ENCODE data around the gene CTNNA2.
"Not testable (repeated sequence)": the region's sequence is repeated elsewhere in the genome, so short reads cannot be mapped to it uniquely, and the experiment has no call there.

Gene CTNNA2

DNA sequence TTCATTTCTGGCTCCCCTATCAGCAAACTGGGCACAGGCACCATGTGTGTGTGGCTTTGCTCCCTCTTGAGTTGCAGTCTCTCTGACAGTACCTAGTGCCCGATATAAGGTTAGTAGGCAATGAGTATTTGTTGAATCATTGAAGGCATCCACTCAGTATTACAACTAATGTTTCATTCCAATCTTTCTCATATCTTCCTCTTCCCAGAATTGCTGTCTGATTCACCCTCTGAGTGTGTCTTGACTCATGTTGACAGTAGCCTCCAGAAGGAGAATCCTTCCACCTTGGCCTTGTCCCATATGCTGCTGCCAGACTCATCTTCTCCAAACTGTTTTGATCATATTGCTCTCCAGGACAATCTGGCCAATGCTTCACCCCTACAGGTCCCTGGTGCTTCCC lies 589.2 kb downstream of the CTNNA2 start:
- DNase-seq = no peak

DNA sequence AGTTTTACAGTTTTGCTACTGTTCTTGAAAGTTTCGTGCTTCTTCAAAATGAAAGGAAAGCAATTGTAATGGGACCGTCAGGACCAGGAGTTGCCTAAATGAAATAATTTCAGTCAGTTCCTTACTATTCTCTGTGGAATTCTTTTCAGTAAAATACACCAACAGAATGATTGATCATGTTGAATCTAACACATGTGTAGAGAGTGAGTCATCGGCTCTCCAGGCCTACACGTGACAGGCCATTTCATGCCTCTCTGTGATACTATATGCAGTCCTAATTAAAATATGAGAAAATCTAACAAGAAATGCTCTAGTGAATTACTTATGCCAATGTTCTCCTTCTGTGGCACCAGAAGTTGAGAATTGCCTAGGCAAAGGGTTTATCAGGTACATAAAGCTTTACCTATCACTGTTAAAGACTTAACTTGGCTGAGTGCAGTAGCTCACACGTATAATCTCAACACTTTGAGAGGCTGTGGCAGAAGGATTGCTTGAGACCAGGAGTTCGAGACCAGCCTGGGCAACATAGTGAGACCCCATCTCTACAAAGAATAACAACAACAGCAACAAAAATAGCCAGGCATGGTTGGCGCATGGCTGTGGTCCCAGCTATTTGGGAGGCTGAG lies 592.3 kb downstream of the CTNNA2 start:
- no peak for DNase-seq

DNA sequence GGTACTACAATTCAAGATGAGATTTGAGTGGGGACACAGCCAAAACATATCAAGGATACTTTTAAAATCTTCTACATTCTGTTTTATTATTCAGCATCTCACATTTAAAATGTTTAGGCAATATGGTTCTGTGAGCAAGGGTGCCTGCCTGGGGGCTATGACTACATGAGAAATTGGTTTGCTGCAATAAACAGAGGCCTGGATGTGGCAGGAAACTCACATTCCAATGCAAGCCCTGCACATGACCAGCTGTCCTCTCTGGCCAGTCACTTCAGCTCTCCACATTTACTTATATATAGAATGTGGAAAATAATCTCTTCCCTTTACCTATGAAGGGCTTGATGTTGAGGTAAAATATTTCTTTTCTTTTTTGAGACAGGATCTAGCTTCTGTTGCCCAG lies 598.3 kb downstream of the CTNNA2 start:
- no peak for DNase-seq

DNA sequence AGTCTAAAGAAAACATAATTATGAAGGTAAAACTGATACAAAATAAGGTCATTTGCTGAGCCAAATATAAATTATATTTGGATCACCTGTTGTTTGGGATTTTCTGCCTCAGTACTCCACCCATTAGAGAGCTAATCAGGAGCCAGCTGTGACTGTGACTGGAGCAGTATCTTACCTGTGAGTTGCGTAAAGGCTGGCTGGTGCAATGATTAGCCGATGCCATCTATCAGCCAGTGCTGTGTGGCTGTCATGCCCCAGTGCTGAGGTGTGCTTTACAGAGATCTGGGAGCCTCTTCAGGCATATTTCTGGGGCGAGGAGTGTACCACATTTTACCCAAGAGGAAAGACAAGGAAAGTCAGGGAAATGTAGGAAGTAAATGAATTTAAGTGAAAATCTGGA lies 599.9 kb downstream of the CTNNA2 start:
- DNase-seq = no peak

DNA sequence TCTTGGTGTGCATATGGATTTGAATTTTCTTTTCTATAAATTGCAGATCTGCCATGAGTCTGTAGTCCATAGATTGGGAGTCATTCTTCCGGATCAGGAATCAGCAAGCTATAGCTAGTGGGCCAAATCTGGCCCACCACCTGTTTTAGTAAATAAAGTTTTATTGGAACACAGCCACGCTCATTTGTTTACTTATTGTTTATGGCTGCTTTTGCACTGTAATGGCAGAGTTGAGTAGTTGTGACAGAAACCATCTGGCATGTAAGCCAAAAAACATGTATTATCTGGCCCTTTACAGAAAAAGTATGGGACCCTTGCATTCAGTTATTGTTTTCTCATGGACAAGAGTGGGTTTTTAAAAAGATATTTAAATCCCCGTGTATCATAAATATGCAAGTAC lies 600.5 kb downstream of the CTNNA2 start:
- DNase-seq = no peak

DNA sequence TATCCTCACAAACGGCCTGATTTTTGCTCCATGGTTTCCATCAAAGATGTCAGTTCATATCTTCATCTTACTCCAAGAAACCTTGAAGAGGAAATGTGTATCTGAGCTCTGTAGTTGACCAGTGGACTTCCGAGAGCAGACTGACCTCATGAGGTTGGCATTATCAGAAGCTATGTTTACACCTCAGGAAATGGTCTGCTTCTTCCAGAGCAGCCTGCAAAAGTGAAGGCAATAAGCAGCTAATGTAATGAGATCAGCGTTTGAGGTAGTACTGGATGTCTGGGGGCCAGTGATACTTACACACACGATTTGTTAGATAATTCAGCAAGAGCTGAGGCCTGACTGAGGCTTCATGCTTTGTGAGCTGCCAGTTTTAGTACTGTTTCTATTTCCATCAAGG lies 602.0 kb downstream of the CTNNA2 start:
- DNase-seq = no peak

DNA sequence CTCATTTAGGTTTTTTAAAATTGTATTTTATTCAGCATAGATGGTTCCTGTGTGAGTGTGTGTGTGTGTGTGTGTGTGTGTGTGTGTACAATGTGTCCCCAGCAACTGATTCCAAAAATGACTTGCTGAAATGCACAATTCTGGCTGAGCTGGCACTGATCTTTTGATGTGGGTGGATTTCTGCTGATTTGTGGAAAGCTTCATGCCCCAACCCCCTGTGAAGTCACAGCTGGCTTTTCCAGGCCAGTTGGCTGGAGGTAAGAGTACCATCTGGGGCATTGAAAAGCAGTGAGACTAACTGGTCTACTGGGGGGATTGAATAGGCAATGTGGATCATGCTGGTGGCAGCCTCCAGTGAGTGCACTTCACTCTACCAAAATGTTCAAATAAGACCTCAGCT lies 604.5 kb downstream of the CTNNA2 start:
- DNase-seq = no peak

DNA sequence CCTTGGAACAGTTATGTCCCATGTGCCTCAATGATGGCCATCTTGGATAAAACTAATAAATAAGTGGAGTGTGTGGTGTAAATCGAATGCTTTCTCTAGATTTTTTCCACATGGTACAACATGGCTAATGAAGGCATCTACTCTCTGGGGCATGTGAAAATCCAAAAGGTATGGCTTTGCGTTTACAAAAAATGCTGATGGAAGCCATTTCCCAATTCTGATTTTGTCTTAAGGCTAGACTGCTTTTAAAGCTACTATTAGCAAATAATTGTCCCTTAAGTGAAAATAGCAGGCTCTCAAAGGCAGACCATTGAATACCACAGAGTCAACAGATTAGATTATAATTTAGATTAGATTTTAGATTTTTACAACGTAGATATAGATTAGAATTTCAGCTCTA lies 608.0 kb downstream of the CTNNA2 start:
- DNase-seq = no peak

DNA sequence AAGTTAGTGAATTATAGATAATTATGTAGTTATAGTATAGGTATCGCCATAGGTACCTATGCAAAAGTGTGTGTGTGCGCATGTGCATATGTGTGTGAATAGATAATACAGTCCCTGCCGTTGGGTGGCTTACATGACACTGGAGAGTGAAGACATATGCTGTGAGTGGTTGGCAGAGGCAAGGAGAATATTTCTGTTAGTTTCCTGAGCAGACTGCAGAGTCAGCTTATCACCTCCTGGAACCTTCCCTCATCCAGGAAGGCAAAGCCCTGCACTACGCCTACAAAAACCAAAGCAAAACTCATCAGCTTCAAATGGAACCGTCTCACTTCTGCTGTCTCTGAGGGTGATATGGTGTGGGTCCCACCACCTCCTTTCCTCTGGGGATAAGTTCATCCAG lies 609.8 kb downstream of the CTNNA2 start:
- DNase-seq = no peak

DNA sequence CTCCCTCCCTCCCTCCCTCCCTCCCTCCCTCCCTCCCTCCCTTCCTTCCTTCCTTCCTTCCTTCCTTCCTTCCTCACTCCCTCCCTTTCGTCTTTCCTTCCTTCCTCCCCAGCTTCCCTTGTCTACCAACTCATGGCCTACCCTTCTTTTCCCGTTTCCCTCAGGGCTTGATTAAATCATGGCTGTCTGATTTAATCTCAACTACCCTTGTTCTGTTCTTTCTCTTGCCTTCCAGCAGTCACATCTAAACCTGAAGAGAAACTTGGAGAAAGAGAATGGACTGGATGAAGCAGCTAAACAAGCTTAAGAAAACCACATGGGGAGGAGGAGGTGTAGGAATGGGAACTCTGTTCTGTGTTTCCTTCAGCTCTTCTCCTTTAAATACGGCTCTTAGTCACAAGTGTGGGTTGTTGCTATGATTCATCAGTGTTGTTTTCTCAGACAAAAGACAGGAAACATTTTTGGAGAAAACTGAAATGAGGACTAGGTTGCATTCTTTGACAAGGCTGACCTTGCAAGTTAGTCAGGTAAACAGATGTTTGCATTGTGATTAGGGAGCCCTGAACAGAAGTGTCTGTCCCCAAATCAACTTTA lies 613.8 kb downstream of the CTNNA2 start:
- no peak for DNase-seq

DNA sequence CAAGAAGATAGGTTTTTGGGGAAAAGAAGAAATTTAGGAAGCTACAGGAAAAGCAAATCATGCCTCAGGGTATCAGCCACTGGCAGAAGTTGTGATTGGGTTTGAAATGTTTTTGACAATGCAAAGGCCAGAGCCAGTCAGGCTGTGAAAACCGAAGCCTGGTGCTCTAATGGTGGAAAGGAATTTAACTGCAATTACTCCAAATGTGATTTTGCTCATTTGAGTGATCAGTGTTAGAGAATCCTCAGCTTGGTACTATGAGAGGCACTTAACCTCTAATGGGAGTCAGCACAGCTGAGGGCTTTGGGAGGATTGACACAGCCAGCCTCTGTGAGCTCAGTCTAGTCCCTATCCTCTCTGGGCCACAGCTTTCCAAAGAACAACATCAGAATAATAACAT lies 615.2 kb downstream of the CTNNA2 start:
- DNase-seq = no peak

DNA sequence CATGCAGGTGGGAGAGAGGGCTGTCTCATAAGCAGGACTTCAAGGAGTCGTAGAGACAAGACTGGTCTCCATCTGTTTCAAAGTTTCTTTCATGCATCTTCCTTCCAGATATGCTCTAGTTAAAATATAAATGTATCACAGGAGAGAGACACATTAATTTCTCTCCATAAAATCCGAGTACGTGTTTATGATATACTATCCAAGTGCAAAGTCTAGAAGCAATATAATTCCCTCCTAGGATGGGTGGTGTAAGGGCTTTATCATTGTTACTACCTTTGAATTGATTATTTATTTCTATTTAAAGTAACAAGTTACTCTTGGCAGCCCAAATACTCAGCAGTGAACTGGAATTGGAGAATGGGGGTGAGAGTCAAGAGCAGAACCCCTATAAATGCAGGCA lies 619.4 kb downstream of the CTNNA2 start:
- DNase-seq = no peak

DNA sequence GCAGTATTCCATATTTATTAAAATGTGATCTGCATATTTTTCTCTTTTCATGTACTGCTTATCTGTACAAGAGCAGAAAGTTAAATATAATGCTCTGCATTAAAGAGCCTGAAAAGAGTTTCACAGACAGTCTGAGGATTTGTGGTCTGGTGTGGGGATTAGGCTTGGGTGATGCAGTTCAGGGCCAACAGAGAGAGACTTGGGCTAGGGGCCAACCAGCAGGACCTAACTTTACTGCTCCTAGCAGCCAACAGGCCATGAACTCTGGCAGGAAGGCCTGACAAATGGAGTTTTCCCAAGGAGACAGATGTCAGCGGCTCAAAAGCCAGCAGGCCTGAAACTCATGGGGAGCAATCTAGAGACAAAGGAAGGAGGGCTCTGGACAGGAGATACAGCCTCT lies 622.1 kb downstream of the CTNNA2 start:
- no peak for DNase-seq

DNA sequence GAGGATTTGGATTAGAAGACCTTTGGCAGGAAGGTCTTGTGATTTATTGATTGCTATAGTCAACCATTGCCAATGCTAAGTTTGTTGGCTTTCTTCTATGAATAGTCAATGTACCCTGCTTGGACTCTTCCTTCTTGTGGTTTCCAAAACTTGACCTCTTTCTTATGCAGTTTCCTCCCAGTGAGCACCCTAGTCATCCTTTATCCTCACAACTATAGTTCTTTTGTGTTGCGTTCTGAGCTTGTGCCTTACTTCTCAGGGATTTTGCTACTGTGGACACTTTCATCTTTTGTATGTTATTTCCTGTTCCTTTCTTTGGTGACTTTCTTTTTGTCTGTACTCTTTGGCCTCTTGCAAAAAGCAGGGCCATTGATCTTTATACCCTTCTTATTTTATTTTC lies 623.5 kb downstream of the CTNNA2 start:
- DNase-seq = no peak

DNA sequence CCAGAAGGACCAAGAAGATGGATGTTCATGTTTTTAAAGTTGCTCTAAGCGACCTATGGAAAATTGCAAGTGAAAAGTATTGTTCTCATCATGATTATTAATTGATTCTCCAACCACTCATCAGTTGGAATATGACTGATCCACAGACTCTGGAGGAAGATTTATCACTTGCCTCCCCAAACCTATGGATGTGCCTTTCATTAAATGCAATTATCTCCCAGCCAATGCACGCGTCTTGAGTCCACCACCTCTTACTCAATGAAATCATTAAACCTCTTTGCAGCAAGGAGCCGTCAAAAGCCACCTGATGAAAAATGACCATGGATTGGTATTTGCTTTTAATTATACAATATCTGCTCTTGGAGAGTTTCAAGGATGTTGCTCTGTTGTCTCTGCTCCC lies 626.1 kb downstream of the CTNNA2 start:
- DNase-seq = no peak

DNA sequence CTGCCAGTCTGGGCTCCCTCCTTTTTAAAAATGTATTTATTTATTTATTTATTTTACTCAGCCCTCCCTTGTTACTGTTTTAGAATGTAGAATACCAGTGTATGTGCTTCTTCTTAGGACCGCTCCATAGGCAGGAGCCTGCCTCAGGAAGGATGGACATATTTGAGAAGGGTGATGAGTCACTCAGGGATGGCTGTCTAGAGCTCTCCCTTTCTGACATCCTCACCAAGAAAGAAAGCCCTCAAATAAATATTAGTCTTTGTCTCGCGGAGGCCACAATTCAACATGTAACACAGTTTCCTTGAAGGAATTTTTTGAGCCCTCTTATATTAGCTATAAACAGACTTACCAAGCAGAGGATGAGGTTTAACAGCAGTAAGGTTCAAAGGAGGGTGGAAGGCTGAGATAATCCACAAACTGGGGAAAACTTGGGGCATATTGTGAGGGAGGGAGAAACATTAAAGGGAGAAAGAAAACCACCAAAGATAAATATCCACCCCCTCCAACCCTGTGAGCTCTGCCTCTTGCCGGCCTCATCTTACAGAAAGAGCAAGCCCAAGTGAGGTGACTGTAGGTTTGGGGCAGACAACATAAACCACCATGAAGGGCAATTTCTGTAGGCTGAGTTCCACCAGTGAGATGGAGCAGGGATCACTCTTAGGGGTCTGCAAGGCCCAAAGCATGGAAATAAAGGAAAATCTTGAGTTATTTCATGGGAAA lies 628.3 kb downstream of the CTNNA2 start:
- no peak for DNase-seq

DNA sequence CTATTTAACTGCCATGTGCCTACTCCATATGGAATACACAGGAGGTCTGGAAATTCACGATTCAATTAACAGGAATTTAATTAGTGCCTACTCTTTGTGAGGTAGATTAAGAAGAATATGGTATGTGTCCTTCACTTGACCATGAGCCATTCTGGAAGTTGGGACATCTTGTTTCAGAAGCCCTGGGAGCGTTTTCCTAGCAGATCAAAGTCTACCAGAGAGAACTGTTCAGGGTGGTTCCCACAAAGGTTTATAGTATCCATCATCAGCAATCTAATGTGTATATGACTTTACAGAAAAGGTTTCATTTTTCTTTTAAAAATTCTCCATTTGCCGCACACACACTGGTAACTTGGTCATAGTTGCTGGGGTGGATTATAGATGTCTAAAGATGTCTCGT lies 632.6 kb downstream of the CTNNA2 start:
- DNase-seq = no peak

DNA sequence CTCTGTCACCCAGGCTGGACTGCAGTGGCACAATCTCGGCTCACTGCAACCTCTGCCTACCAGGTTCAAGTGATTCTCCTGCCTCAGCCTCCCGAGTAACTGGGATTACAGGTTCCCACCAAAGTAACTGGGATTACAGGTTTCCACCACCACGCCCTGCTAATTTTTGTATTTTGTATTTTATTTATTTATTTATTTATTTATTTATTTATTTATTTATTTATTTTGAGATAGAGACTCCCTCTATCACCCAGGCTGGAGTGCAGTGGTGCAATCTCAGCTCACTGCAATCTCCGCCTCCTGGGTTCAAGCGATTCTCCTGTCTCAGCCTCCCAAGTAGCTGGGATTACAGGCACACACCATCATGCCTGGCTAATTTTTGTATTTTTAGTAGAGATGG lies 633.9 kb downstream of the CTNNA2 start:
- not testable (repeated sequence) for DNase-seq

DNA sequence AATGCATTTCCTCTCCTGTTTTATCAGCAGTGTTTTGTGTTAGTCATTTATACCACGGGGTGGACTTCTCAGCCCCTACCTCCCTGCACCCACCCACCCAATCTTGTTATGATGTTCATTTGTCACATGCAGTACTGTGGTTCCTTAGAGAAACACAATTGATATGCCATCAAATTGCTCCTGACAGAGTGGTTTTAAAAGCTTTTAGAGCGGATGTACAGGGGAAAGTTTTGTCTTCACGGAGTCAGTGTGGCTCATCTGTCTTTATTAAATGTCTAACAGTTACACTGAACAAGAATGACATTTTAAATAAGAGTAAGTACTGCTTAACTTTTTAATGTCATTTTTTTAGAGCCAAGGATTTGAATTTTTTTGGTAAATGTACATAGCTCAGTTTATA lies 634.8 kb downstream of the CTNNA2 start:
- DNase-seq = no peak

DNA sequence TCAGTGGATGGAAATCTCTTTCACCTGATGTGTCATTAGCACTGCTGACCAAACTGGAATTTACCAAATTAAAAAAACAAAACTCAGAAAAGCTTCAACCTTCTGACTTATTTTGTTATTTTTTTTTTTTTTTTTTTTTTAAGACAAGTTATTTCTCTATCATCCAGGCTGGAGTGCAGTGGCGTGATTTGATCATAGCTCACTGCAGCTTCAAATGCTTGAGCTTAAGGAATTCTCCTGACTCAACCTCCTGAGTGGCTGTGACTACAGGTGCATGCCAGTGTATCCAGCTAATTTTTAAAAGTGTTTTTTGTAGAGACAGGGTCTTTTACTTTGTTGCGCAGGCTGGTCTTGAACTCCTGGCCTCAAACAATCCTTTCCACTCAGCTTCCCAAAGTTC lies 636.1 kb downstream of the CTNNA2 start:
- DNase-seq = no peak

DNA sequence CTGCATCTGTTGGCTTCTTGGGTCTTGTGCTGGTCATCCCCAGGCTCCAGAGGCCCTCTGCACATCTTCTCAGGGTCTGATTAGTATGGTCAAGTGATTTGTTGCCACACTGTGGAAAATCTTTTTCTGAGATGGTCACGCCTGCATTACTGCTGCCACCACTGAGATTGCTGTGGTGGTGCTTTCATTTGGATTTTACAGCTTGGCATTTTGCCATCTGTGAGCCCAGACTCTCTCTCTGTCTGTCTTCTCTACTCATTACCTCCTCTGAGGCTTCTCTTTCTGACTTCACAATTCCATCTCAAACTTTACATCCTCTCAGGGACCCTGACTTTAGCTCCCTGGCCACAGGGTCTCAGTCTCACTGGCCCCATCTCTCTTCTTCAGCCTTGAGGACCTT lies 637.1 kb downstream of the CTNNA2 start:
- no peak for DNase-seq

DNA sequence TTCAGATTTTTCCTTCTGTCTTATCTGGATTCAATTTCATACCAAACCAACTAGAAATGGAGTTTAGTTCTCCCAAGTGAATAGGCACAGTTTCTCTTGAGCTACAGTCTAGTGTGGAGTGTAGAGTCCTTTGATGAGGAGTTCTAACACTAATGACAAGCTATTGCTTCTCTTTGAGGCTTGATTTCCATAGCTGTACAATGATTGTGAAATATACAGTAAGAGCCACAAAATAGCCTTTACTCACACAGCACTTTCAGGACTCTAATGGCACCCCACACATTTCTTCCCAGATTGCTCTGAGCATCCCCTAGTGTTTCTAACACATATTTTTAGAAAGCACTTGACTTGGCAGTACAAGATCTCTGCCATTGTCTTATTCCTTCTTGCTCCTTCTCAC lies 638.4 kb downstream of the CTNNA2 start:
- no peak for DNase-seq

DNA sequence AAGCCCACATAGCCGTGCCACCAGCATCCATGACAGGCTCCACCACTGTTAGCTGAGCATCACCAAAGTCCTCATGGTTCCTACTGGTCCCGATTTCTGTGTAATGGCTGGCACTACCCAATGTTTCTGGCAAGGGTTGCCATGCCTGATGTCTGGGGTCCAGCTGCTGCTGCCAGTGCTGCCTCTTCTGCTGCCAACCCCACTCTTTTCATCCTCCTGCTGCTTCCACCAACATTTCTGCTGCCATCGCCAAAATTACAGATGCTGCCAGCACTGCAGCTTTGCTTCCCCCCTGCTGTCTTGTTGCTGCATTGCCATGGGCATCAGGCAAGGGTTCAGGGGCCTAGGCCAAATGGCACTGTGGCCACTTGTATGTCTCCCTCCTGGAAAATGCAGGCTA lies 638.8 kb downstream of the CTNNA2 start:
- no peak for DNase-seq

DNA sequence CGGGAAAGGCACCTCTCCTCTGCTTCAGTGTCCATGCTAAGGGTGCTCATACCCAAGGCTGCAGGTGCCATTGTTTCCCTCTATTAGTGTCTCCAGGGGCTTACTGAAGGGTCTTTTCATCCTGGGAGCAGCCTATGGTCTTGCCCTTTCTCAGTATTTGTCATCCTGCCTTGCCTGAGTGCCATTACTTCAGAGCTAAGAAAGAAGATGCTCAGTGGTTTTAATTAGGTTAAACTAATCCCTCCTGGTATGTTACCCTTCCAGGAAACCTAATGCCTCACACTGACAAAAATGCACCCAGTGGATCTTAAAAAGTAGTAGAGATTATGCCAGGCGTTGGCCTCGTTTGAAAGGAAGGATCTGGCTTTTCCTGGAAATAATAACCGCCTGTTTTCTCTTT lies 640.3 kb downstream of the CTNNA2 start:
- DNase-seq = no peak

DNA sequence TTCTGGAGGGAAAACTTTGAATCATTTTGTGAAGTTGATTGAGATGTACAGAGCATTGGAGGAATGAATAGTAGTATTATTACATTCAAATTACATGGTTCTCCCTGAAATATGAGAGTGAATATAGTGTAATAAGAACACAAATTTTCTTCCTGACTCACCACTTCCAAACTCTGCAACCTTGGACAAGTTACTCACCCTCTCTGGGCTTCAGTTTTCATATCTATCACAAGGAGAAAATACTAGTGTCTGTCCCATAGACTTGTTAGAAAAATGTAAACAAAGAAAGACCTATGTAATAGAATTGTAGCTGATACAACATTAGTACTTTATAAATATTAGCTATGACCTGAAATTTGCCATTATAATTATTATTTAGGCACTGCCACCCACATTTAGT lies 640.9 kb downstream of the CTNNA2 start:
- DNase-seq = no peak

All from T-helper 2 cell (primary cell).